Endodermal cell (in vitro differentiated cells): ENCODE measurements around the gene EIF4A3. TPM values are rescaled to one million over a fixed set of nuclear protein-coding genes. Genes with fewer than 3 reads are reported as not detected.

ENCODE experiments used
- DNase-seq: peaks from one replicate; pipeline ENCODE4 v3.0.0-alpha.2; 2017
- H3K27ac ChIP-seq: 2 replicates; pipeline ENCODE4 v1.5.1; 2013; ENCODE audit warnings: mild to moderate bottlenecking, low read depth, low read length, moderate library complexity
- H3K27me3 ChIP-seq: 2 replicates; pipeline ENCODE4 v1.6.1; 2013; ENCODE audit warnings: mild to moderate bottlenecking, low read length, moderate library complexity; ENCODE audit not compliant: insufficient read depth, control insufficient read depth, poor library complexity, severe bottlenecking
- H3K36me3 ChIP-seq: 2 replicates; pipeline ENCODE4 v1.7.0; 2013; ENCODE audit warnings: mild to moderate bottlenecking, low read length, moderate library complexity; ENCODE audit not compliant: control insufficient read depth, insufficient read depth
- H3K4me1 ChIP-seq: one replicate; pipeline ENCODE4 v1.7.0; 2013; ENCODE audit warnings: low read length; ENCODE audit not compliant: control insufficient read depth, insufficient read depth
- H3K4me3 ChIP-seq: 2 replicates; pipeline ENCODE4 v1.5.1; 2013; ENCODE audit warnings: mild to moderate bottlenecking, low read length, moderate library complexity
- H3K9ac ChIP-seq: 2 replicates; pipeline ENCODE4 v1.6.1; 2013; ENCODE audit warnings: mild to moderate bottlenecking, low read length, moderate library complexity; ENCODE audit not compliant: poor library complexity, severe bottlenecking; ENCODE audit errors: extremely low read depth
- H3K9me3 ChIP-seq: 2 replicates; pipeline ENCODE4 v1.6.1; 2013; ENCODE audit warnings: mild to moderate bottlenecking, low read length, moderate library complexity; ENCODE audit not compliant: control insufficient read depth
- H3K27ac Mint-ChIP-seq: 2 replicates; pipeline ENCODE4 v1.8.0; 2020; ENCODE audit warnings: mixed read lengths
- H3K27me3 Mint-ChIP-seq: 2 replicates; pipeline ENCODE4 v1.8.0; 2021; ENCODE audit warnings: mild to moderate bottlenecking, mixed read lengths; ENCODE audit not compliant: insufficient read depth
- H3K36me3 Mint-ChIP-seq: 2 replicates; pipeline ENCODE4 v1.8.0; 2020; ENCODE audit warnings: low read depth, mixed read lengths
- H3K4me1 Mint-ChIP-seq: 2 replicates; pipeline ENCODE4 v1.8.0; 2020; ENCODE audit warnings: mixed read lengths
- H3K4me3 Mint-ChIP-seq: 2 replicates; pipeline ENCODE4 v1.8.0; 2020; ENCODE audit warnings: mild to moderate bottlenecking, moderate library complexity, mixed read lengths
- H3K9me3 Mint-ChIP-seq: 2 replicates; pipeline ENCODE4 v1.8.0; 2020; ENCODE audit warnings: mild to moderate bottlenecking, mixed read lengths
- CTCF ChIP-seq: fragments of 200-600 bp; sonication (generic); conservative IDR thresholded peaks from 2 replicates; pipeline ENCODE4 v1.5.0; 2021; ENCODE audit warnings: antibody characterized with exemption, mild to moderate bottlenecking
- WGBS, 2 experiments: methylation state at CpG; one replicate each; pipeline versions ENCODE4 v1.1.5 to v1.1.7; 2013; ENCODE audit warnings: missing lambda C conversion rate in 2 of 2, mixed read lengths in 1 of 2; ENCODE audit not compliant: insufficient coverage in 1 of 2, insufficient read length in 1 of 2; 5-methylcytosine and 5-hydroxymethylcytosine counted together
- total RNA-seq, 2 donors: library from RNA; stranded (reverse); fragmentation: NEBNext Ultra II Directional in 1 of 2; extraction: Animal tissue kit (Norgen Biotek cat#: 25700) in 1 of 2; gene quantifications; 2 replicates in 1 of 2; 3 replicates in 1 of 2; pipeline ENCODE4 v1.2.1, GENCODE V29; 2021

Gene EIF4A3
- total RNA-seq, 2 donors from 2014 or later = 107 to 110 TPM

GRCh38 chr17:80182118-80182844 lies 35.4 kb upstream of the EIF4A3 start:
- 93 to 96% methylated on average over 25 to 30 of the region's 30 CpGs for WGBS, 2 experiments
- Mint-ChIP-seq H3K27me3 (peaks cover 3% of the 10 kb centered on the region), H3K4me1 (peaks cover 2% of the 10 kb centered on the region), H3K9me3 (no peaks in the 10 kb centered on the region), H3K36me3 (no peaks in the 10 kb centered on the region), H3K4me3 (no peak overlapping the region), H3K27ac (no peak overlapping the region)
- no peak overlapping the region for H3K9ac ChIP-seq
- TF ChIP-seq CTCF = no peak
- H3K27me3 ChIP-seq = no peaks in the 10 kb centered on the region
- no peaks in the 10 kb centered on the region for H3K9me3 ChIP-seq
- H3K4me3 ChIP-seq = no peak overlapping the region
- no peak overlapping the region for H3K27ac ChIP-seq
- DNase-seq = no peak
- no peaks in the 10 kb centered on the region for H3K36me3 ChIP-seq
- no peaks in the 10 kb centered on the region for H3K4me1 ChIP-seq

- Histone ChIP-seq H3K4me1 (no peaks in the 10 kb centered on the region), H3K27ac (no peak overlapping the region), H3K27me3 (no peaks in the 10 kb centered on the region), H3K4me3 (no peak overlapping the region), H3K36me3 (no peaks in the 10 kb centered on the region), H3K9me3 (no peaks in the 10 kb centered on the region), H3K9ac (no peak overlapping the region)
- TF ChIP-seq CTCF = no peak
- peaks cover 3% of the 10 kb centered on the region for H3K27me3 Mint-ChIP-seq
- H3K27ac Mint-ChIP-seq = no peak overlapping the region
- H3K4me1 Mint-ChIP-seq = no peaks in the 10 kb centered on the region
- DNase-seq = no peak
- 94 to 99% methylated on average over 12 to 17 of the region's 17 CpGs for WGBS, 2 experiments
- H3K36me3 Mint-ChIP-seq = no peaks in the 10 kb centered on the region
- no peak overlapping the region for H3K4me3 Mint-ChIP-seq
- H3K9me3 Mint-ChIP-seq = no peaks in the 10 kb centered on the region
These were observed 34.5 kb upstream of the EIF4A3 start for GRCh38 chr17:80181431-80181830.

GRCh38 chr17:80180192-80180591 lies 33.3 kb upstream of the EIF4A3 start:
- Histone ChIP-seq H3K4me1 (no peaks in the 10 kb centered on the region), H3K36me3 (no peaks in the 10 kb centered on the region), H3K27ac (no peak overlapping the region), H3K9me3 (no peaks in the 10 kb centered on the region), H3K4me3 (no peak overlapping the region), H3K27me3 (no peaks in the 10 kb centered on the region), H3K9ac (no peak overlapping the region)
- H3K4me1 Mint-ChIP-seq = no peaks in the 10 kb centered on the region
- 91 to 92% methylated on average over 12 to 14 of the region's 14 CpGs for WGBS, 2 experiments
- no peak overlapping the region for H3K4me3 Mint-ChIP-seq
- H3K27me3 Mint-ChIP-seq = peaks cover 3% of the 10 kb centered on the region
- H3K36me3 Mint-ChIP-seq = no peaks in the 10 kb centered on the region
- H3K9me3 Mint-ChIP-seq = no peaks in the 10 kb centered on the region
- DNase-seq = no peak
- TF ChIP-seq CTCF = no peak
- no peak overlapping the region for H3K27ac Mint-ChIP-seq
